ENCODE data around the gene AHRR. TPM values are rescaled to one million over a fixed set of nuclear protein-coding genes. Genes with fewer than 3 reads are reported as not detected.
"Not testable (repeated sequence)": the region's sequence is repeated elsewhere in the genome, so short reads cannot be mapped to it uniquely, and the experiment has no call there.

AHRR gene
- total and polyA plus RNA-seq, 2 experiments from 2014 or later, result 0.27 to 1.8 TPM

DNA sequence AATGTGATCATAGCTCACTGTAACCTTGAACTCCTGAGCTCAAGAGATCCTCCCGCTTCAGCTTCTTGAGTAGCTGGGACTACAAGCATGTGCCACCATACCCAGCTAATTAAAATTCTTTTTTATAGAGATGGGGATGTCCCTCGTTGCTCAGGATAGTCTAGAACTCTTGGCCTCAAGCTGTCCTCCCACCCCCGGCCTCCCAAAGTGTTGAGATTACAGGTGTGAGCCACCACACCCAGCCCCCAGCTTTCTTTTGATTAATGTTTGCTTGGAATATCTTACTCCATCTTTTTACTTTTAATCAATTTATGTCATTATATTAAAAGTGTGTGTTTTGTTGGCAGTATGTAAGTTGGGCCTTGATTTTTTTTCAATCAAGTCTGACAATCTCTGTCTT lies 62.1 kb downstream of the AHRR start:
- H3K4me1 Mint-ChIP-seq, result peaks cover under 1% of the 10 kb centered on the region; the same call in 1 of the 3 replicates
- no peak for ATAC-seq
- H3K9me3 Mint-ChIP-seq, result no peaks in the 10 kb centered on the region; the same call in 1 of the 3 replicates
- H2AFZ ChIP-seq, result no peak overlapping the region
- no peaks in the 10 kb centered on the region for H4K20me1 ChIP-seq (replicated peaks; ENCODE audit: insufficient read depth)
- TF ChIP-seq CREB1 (CRISPR knock-in tag; IDR thresholded peaks at IDR 0.05; ENCODE audit: low read depth) (no peak), STAT1 (IDR thresholded peaks at IDR 0.05; ENCODE audit: unreplicated experiment) (no peak), JUNB (IDR thresholded peaks at IDR 0.05; ENCODE audit: unreplicated experiment) (no peak), EZH2 (IDR thresholded peaks at IDR 0.05; ENCODE audit: low read depth, unreplicated experiment) (no peak), NANOG (IDR thresholded peaks at IDR 0.05; ENCODE audit: borderline replicate concordance) (no peak), POLR2AphosphoS5 (IDR thresholded peaks at IDR 0.05; ENCODE audit: low read depth) (no peak), ZNF114 (CRISPR knock-in tag; IDR thresholded peaks at IDR 0.05) (no peak)
- TF ChIP-seq, protein P1, sequence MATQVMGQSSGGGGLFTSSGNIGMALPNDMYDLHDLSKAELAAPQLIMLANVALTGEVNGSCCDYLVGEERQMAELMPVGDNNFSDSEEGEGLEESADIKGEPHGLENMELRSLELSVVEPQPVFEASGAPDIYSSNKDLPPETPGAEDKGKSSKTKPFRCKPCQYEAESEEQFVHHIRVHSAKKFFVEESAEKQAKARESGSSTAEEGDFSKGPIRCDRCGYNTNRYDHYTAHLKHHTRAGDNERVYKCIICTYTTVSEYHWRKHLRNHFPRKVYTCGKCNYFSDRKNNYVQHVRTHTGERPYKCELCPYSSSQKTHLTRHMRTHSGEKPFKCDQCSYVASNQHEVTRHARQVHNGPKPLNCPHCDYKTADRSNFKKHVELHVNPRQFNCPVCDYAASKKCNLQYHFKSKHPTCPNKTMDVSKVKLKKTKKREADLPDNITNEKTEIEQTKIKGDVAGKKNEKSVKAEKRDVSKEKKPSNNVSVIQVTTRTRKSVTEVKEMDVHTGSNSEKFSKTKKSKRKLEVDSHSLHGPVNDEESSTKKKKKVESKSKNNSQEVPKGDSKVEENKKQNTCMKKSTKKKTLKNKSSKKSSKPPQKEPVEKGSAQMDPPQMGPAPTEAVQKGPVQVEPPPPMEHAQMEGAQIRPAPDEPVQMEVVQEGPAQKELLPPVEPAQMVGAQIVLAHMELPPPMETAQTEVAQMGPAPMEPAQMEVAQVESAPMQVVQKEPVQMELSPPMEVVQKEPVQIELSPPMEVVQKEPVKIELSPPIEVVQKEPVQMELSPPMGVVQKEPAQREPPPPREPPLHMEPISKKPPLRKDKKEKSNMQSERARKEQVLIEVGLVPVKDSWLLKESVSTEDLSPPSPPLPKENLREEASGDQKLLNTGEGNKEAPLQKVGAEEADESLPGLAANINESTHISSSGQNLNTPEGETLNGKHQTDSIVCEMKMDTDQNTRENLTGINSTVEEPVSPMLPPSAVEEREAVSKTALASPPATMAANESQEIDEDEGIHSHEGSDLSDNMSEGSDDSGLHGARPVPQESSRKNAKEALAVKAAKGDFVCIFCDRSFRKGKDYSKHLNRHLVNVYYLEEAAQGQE (IDR thresholded peaks at IDR 0.05; ENCODE audit: unreplicated experiment), result no peak
- TF ChIP-seq, protein P2, sequence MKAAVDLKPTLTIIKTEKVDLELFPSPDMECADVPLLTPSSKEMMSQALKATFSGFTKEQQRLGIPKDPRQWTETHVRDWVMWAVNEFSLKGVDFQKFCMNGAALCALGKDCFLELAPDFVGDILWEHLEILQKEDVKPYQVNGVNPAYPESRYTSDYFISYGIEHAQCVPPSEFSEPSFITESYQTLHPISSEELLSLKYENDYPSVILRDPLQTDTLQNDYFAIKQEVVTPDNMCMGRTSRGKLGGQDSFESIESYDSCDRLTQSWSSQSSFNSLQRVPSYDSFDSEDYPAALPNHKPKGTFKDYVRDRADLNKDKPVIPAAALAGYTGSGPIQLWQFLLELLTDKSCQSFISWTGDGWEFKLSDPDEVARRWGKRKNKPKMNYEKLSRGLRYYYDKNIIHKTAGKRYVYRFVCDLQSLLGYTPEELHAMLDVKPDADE (IDR thresholded peaks at IDR 0.05), result no peak
- TF ChIP-seq, protein P3, sequence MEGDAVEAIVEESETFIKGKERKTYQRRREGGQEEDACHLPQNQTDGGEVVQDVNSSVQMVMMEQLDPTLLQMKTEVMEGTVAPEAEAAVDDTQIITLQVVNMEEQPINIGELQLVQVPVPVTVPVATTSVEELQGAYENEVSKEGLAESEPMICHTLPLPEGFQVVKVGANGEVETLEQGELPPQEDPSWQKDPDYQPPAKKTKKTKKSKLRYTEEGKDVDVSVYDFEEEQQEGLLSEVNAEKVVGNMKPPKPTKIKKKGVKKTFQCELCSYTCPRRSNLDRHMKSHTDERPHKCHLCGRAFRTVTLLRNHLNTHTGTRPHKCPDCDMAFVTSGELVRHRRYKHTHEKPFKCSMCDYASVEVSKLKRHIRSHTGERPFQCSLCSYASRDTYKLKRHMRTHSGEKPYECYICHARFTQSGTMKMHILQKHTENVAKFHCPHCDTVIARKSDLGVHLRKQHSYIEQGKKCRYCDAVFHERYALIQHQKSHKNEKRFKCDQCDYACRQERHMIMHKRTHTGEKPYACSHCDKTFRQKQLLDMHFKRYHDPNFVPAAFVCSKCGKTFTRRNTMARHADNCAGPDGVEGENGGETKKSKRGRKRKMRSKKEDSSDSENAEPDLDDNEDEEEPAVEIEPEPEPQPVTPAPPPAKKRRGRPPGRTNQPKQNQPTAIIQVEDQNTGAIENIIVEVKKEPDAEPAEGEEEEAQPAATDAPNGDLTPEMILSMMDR (conservative IDR thresholded peaks at IDR 0.05; ENCODE audit: low read depth in 2 of 2), result no peak
- TF ChIP-seq, protein P4, sequence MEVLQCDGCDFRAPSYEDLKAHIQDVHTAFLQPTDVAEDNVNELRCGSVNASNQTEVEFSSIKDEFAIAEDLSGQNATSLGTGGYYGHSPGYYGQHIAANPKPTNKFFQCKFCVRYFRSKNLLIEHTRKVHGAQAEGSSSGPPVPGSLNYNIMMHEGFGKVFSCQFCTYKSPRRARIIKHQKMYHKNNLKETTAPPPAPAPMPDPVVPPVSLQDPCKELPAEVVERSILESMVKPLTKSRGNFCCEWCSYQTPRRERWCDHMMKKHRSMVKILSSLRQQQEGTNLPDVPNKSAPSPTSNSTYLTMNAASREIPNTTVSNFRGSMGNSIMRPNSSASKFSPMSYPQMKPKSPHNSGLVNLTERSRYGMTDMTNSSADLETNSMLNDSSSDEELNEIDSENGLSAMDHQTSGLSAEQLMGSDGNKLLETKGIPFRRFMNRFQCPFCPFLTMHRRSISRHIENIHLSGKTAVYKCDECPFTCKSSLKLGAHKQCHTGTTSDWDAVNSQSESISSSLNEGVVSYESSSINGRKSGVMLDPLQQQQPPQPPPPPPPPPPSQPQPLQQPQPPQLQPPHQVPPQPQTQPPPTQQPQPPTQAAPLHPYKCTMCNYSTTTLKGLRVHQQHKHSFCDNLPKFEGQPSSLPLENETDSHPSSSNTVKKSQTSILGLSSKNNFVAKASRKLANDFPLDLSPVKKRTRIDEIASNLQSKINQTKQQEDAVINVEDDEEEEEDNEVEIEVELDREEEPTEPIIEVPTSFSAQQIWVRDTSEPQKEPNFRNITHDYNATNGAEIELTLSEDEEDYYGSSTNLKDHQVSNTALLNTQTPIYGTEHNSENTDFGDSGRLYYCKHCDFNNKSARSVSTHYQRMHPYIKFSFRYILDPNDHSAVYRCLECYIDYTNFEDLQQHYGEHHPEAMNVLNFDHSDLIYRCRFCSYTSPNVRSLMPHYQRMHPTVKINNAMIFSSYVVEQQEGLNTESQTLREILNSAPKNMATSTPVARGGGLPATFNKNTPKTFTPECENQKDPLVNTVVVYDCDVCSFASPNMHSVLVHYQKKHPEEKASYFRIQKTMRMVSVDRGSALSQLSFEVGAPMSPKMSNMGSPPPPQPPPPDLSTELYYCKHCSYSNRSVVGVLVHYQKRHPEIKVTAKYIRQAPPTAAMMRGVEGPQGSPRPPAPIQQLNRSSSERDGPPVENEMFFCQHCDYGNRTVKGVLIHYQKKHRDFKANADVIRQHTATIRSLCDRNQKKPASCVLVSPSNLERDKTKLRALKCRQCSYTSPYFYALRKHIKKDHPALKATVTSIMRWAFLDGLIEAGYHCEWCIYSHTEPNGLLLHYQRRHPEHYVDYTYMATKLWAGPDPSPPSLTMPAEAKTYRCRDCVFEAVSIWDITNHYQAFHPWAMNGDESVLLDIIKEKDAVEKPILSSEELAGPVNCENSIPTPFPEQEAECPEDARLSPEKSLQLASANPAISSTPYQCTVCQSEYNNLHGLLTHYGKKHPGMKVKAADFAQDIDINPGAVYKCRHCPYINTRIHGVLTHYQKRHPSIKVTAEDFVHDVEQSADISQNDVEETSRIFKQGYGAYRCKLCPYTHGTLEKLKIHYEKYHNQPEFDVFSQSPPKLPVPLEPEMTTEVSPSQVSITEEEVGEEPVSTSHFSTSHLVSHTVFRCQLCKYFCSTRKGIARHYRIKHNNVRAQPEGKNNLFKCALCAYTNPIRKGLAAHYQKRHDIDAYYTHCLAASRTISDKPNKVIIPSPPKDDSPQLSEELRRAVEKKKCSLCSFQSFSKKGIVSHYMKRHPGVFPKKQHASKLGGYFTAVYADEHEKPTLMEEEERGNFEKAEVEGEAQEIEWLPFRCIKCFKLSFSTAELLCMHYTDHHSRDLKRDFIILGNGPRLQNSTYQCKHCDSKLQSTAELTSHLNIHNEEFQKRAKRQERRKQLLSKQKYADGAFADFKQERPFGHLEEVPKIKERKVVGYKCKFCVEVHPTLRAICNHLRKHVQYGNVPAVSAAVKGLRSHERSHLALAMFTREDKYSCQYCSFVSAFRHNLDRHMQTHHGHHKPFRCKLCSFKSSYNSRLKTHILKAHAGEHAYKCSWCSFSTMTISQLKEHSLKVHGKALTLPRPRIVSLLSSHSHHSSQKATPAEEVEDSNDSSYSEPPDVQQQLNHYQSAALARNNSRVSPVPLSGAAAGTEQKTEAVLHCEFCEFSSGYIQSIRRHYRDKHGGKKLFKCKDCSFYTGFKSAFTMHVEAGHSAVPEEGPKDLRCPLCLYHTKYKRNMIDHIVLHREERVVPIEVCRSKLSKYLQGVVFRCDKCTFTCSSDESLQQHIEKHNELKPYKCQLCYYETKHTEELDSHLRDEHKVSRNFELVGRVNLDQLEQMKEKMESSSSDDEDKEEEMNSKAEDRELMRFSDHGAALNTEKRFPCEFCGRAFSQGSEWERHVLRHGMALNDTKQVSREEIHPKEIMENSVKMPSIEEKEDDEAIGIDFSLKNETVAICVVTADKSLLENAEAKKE (CRISPR knock-in tag; IDR thresholded peaks at IDR 0.05), result no peak
- no peaks in the 10 kb centered on the region for H3K9me2 ChIP-seq (ENCODE audit: insufficient read depth)
- no peak overlapping the region for H3K27ac Mint-ChIP-seq
- no peak for DNase-seq (ENCODE audit: low spot score)
- H3K4me3 ChIP-seq, result no peak overlapping the region
- H3K27me3 ChIP-seq (ENCODE audit: insufficient read depth), result no peaks in the 10 kb centered on the region
- peaks cover 8% of the 10 kb centered on the region for H3K27me3 Mint-ChIP-seq (ENCODE audit: insufficient read depth, low read depth, poor library complexity)
- no peaks in the 10 kb centered on the region for H3K4me1 ChIP-seq (ENCODE audit: insufficient read depth)
- H3K4me3 Mint-ChIP-seq, result no peak overlapping the region
- H3K4me2 ChIP-seq, result no peak overlapping the region
- H3K79me2 ChIP-seq (replicated peaks; ENCODE audit: insufficient read depth), result no peaks in the 10 kb centered on the region
- H3K36me3 Mint-ChIP-seq (ENCODE audit: low read depth), result peaks cover 2% of the 10 kb centered on the region; the same call in 1 of the 3 replicates
- H3K27ac ChIP-seq (ENCODE audit: low read depth), result no peak overlapping the region
- H3F3A ChIP-seq (replicated peaks; ENCODE audit: low read depth), result 0 out of 2 replicates have a peak, but pooled peaks cover 3% of the 10 kb centered on the region
- no peaks in the 10 kb centered on the region for H3K36me3 ChIP-seq (ENCODE audit: insufficient read depth)

DNA sequence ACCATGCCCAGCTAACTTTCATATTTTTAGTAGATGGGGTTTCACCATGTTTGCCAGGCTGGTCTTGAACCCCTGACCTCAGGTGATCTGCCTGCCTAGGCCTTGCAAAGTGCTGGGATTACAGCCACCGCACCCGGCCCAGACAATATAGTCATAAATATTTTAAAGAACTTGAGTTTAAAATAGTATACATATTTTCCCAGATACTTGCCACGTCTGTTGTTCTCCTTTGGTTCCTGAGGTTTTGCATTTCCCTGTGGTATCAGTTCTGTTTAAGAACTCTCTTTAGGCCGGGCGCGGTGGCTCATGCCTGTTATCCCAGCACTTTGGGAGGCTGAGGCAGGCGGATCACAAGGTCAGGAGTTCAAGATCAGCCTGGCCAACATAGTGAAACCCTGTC lies 63.1 kb downstream of the AHRR start:
- H3K4me3 Mint-ChIP-seq; H3F3A ChIP-seq (replicated peaks; ENCODE audit: low read depth); H3K4me1 Mint-ChIP-seq; H3K4me1 ChIP-seq (ENCODE audit: insufficient read depth); ATAC-seq; H3K27me3 ChIP-seq (ENCODE audit: insufficient read depth); H3K36me3 ChIP-seq (ENCODE audit: insufficient read depth); H4K20me1 ChIP-seq (replicated peaks; ENCODE audit: insufficient read depth); H3K79me2 ChIP-seq (replicated peaks; ENCODE audit: insufficient read depth); H3K36me3 Mint-ChIP-seq (ENCODE audit: low read depth); H3K4me3 ChIP-seq; H3K27ac ChIP-seq (ENCODE audit: low read depth); H3K9me2 ChIP-seq (ENCODE audit: insufficient read depth); H2AFZ ChIP-seq; H3K4me2 ChIP-seq; DNase-seq (ENCODE audit: low spot score); H3K27ac Mint-ChIP-seq; H3K9me3 Mint-ChIP-seq: not testable (repeated sequence)
- H3K27me3 Mint-ChIP-seq (ENCODE audit: insufficient read depth, low read depth, poor library complexity), result peaks cover 10% of the 10 kb centered on the region
